ENCODE measurements around the gene STARD3NL. TPM values are rescaled to one million over a fixed set of nuclear protein-coding genes. Genes with fewer than 3 reads are reported as not detected.

Gene STARD3NL
- total and polyA plus RNA-seq, 2 experiments from 2014 or later = 65.1 to 84.8 TPM

GRCh38 chr7:38195804-38196595 lies 18.0 kb downstream of the STARD3NL start:
- no peak overlapping the region for H2AFZ ChIP-seq
- no peaks in the 10 kb centered on the region for H3K9me3 ChIP-seq (ENCODE audit: low read depth)
- H3K36me3 ChIP-seq (replicated peaks; ENCODE audit: insufficient read depth, low read depth) = no peaks in the 10 kb centered on the region
- peaks cover 96% of the 10 kb centered on the region for H3K79me2 ChIP-seq
- H3K4me2 ChIP-seq = no peak overlapping the region
- H3K4me1 ChIP-seq (ENCODE audit: insufficient read depth) = peaks cover 6% of the 10 kb centered on the region
- H3K27me3 ChIP-seq = no peaks in the 10 kb centered on the region
- no peak for DNase-seq (ENCODE audit: low spot score)
- peaks cover 19% of the 10 kb centered on the region for H4K20me1 ChIP-seq (ENCODE audit: insufficient read depth, poor library complexity, severe bottlenecking)
- no peak overlapping the region for H3K4me3 ChIP-seq
- TF ChIP-seq CTCF (IDR thresholded peaks at IDR 0.05; ENCODE audit: poor library complexity) = no peak
- no peak for TF ChIP-seq EZH2phosphoT487 (IDR thresholded peaks at IDR 0.05; ENCODE audit: low read depth, severe bottlenecking, unreplicated experiment)
- TF ChIP-seq EZH2 (IDR thresholded peaks at IDR 0.05; ENCODE audit: borderline replicate concordance) = no peak
- no peaks in the 10 kb centered on the region for H3K9me2 ChIP-seq (replicated peaks; ENCODE audit: insufficient read depth)
- no peak overlapping the region for H3K27ac ChIP-seq
- 87% methylated on average over 4 of the region's 4 CpGs for WGBS (ENCODE audit: low lambda C conversion rate, missing lambda C conversion rate)

- Histone ChIP-seq H3K4me3 (no peak overlapping the region), H2AFZ (no peak overlapping the region), H3K9me3 (ENCODE audit: low read depth) (no peaks in the 10 kb centered on the region), H3K27me3 (no peaks in the 10 kb centered on the region), H3K4me1 (ENCODE audit: insufficient read depth) (peaks cover 6% of the 10 kb centered on the region), H3K79me2 (peaks cover 86% of the 10 kb centered on the region), H4K20me1 (ENCODE audit: insufficient read depth, poor library complexity, severe bottlenecking) (peaks cover 17% of the 10 kb centered on the region), H3K9me2 (replicated peaks; ENCODE audit: insufficient read depth) (no peaks in the 10 kb centered on the region), H3K27ac (no peak overlapping the region), H3K36me3 (replicated peaks; ENCODE audit: insufficient read depth, low read depth) (no peaks in the 10 kb centered on the region), H3K4me2 (no peak overlapping the region)
- DNase-seq (ENCODE audit: low spot score) = no peak
- TF ChIP-seq CTCF (IDR thresholded peaks at IDR 0.05; ENCODE audit: poor library complexity) = no peak
- no peak for TF ChIP-seq EZH2 (IDR thresholded peaks at IDR 0.05; ENCODE audit: borderline replicate concordance)
- TF ChIP-seq EZH2phosphoT487 (IDR thresholded peaks at IDR 0.05; ENCODE audit: low read depth, severe bottlenecking, unreplicated experiment) = no peak
Observed at GRCh38 chr7:38198366-38198765, 20.3 kb downstream of the STARD3NL start.

- WGBS (ENCODE audit: low lambda C conversion rate, missing lambda C conversion rate) = 58% methylated on average over 2 of the region's 2 CpGs
- H3K4me3 ChIP-seq = no peak overlapping the region
- H2AFZ ChIP-seq = no peak overlapping the region
- peaks cover 6% of the 10 kb centered on the region for H3K4me1 ChIP-seq (ENCODE audit: insufficient read depth)
- H3K9me3 ChIP-seq (ENCODE audit: low read depth) = no peaks in the 10 kb centered on the region
- no peak overlapping the region for H3K27ac ChIP-seq
- no peak for DNase-seq (ENCODE audit: low spot score)
- H3K27me3 ChIP-seq = no peaks in the 10 kb centered on the region
- H4K20me1 ChIP-seq (ENCODE audit: insufficient read depth, poor library complexity, severe bottlenecking) = peaks cover 17% of the 10 kb centered on the region
- H3K9me2 ChIP-seq (replicated peaks; ENCODE audit: insufficient read depth) = no peaks in the 10 kb centered on the region
- peaks cover 78% of the 10 kb centered on the region for H3K79me2 ChIP-seq
- TF ChIP-seq EZH2 (IDR thresholded peaks at IDR 0.05; ENCODE audit: borderline replicate concordance) (no peak), EZH2phosphoT487 (IDR thresholded peaks at IDR 0.05; ENCODE audit: low read depth, severe bottlenecking, unreplicated experiment) (no peak)
- no peaks in the 10 kb centered on the region for H3K36me3 ChIP-seq (replicated peaks; ENCODE audit: insufficient read depth, low read depth)
- no peak overlapping the region for H3K4me2 ChIP-seq
Observed at GRCh38 chr7:38199154-38199553, 21.1 kb downstream of the STARD3NL start.

- Histone ChIP-seq H3K27me3 (no peaks in the 10 kb centered on the region), H2AFZ (no peak overlapping the region), H3K9me2 (replicated peaks; ENCODE audit: insufficient read depth) (no peaks in the 10 kb centered on the region), H3K9me3 (ENCODE audit: low read depth) (no peaks in the 10 kb centered on the region), H4K20me1 (ENCODE audit: insufficient read depth, poor library complexity, severe bottlenecking) (peaks cover 17% of the 10 kb centered on the region), H3K4me3 (no peak overlapping the region), H3K36me3 (replicated peaks; ENCODE audit: insufficient read depth, low read depth) (no peaks in the 10 kb centered on the region), H3K79me2 (peaks cover 72% of the 10 kb centered on the region), H3K4me1 (ENCODE audit: insufficient read depth) (peaks cover 6% of the 10 kb centered on the region), H3K4me2 (no peak overlapping the region), H3K27ac (no peak overlapping the region)
- WGBS (ENCODE audit: low lambda C conversion rate, missing lambda C conversion rate) = 73% methylated on average over 2 of the region's 2 CpGs
- DNase-seq (ENCODE audit: low spot score) = no peak
- TF ChIP-seq EZH2 (IDR thresholded peaks at IDR 0.05; ENCODE audit: borderline replicate concordance) = no peak
- no peak for TF ChIP-seq EZH2phosphoT487 (IDR thresholded peaks at IDR 0.05; ENCODE audit: low read depth, severe bottlenecking, unreplicated experiment)
- TF ChIP-seq CTCF (IDR thresholded peaks at IDR 0.05; ENCODE audit: poor library complexity) = no peak
Observed at GRCh38 chr7:38199782-38200181, 21.7 kb downstream of the STARD3NL start.

Data from hepatocyte (in vitro differentiated cells).